Panc1 (cell line): Measurements from ENCODE around the gene ZNF564.

Experiments
- TF ChIP-seq, protein P1 (sequence below): fragments of 450-650 bp; IDR thresholded peaks from 2 replicates; pipeline ENCODE4 v1.5.1; 2017; ENCODE audit warnings: mild to moderate bottlenecking
- TF ChIP-seq, protein P2 (sequence below), 2 experiments: IDR thresholded peaks; 2 replicates each; pipeline ENCODE4 v1.6.1; 2011 to 2012; ENCODE audit warnings: low read depth in 2 of 2, control low read depth in 1 of 2, low read length in 1 of 2, mild to moderate bottlenecking in 1 of 2, moderate library complexity in 1 of 2; ENCODE audit not compliant: insufficient read depth in 1 of 2

DNA sequence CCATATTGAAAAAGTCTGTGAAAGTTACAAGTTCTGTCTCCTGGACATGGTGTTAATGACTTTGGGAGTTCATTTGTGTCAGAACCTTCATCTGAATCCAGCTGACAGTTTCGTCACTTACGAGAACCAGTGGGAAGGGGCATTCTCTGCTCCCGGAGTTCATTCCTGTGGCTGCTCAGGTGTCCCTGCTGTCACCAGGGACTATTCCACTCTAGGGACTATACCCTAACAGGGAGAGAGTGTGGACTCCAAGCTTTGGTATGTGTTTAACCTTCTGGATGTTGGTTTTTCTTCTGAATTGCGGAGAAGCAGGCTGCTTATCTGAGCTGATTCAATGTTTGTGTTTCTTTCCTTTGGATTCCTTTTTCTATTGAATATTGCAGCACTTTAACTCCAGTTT is 54.2 kb downstream of the ZNF564 start:
- TF ChIP-seq, protein P1, sequence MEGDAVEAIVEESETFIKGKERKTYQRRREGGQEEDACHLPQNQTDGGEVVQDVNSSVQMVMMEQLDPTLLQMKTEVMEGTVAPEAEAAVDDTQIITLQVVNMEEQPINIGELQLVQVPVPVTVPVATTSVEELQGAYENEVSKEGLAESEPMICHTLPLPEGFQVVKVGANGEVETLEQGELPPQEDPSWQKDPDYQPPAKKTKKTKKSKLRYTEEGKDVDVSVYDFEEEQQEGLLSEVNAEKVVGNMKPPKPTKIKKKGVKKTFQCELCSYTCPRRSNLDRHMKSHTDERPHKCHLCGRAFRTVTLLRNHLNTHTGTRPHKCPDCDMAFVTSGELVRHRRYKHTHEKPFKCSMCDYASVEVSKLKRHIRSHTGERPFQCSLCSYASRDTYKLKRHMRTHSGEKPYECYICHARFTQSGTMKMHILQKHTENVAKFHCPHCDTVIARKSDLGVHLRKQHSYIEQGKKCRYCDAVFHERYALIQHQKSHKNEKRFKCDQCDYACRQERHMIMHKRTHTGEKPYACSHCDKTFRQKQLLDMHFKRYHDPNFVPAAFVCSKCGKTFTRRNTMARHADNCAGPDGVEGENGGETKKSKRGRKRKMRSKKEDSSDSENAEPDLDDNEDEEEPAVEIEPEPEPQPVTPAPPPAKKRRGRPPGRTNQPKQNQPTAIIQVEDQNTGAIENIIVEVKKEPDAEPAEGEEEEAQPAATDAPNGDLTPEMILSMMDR: no peak
- TF ChIP-seq, protein P2, sequence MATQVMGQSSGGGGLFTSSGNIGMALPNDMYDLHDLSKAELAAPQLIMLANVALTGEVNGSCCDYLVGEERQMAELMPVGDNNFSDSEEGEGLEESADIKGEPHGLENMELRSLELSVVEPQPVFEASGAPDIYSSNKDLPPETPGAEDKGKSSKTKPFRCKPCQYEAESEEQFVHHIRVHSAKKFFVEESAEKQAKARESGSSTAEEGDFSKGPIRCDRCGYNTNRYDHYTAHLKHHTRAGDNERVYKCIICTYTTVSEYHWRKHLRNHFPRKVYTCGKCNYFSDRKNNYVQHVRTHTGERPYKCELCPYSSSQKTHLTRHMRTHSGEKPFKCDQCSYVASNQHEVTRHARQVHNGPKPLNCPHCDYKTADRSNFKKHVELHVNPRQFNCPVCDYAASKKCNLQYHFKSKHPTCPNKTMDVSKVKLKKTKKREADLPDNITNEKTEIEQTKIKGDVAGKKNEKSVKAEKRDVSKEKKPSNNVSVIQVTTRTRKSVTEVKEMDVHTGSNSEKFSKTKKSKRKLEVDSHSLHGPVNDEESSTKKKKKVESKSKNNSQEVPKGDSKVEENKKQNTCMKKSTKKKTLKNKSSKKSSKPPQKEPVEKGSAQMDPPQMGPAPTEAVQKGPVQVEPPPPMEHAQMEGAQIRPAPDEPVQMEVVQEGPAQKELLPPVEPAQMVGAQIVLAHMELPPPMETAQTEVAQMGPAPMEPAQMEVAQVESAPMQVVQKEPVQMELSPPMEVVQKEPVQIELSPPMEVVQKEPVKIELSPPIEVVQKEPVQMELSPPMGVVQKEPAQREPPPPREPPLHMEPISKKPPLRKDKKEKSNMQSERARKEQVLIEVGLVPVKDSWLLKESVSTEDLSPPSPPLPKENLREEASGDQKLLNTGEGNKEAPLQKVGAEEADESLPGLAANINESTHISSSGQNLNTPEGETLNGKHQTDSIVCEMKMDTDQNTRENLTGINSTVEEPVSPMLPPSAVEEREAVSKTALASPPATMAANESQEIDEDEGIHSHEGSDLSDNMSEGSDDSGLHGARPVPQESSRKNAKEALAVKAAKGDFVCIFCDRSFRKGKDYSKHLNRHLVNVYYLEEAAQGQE (IDR thresholded peaks at IDR 0.05; ENCODE audit: insufficient read depth in 1 of 2, low read depth in 2 of 2, low read length in 1 of 2): no peak
